MCF 10A (cell line): ENCODE results near the gene ABLIM2. TPM values are rescaled to one million over a fixed set of nuclear protein-coding genes. Genes with fewer than 3 reads are reported as not detected.
A peak's percentile ranks its signal among the peaks of the same experiment; 100 is the strongest.

Source experiments
- BruUV-seq: library from RNA; stranded (reverse); fragments of 400-500 nt; replicated peaks from 2 replicates; lab custom pipeline; 2021; lab: Mats Ljungman, UMichigan
- CTCF ChIA-PET: fragments of 300-600 bp; sonication (Branson Sonifier 250); formaldehyde crosslinking; extraction: SDS; loops from one replicate; lab custom pipeline; 2021; ENCODE audit warnings: antibody characterized with exemption, inconsistent platforms; lab: Yijun Ruan, JAX
- POLR2A ChIA-PET: fragments of 300-600, 350-650 bp; sonication (Branson Sonifier 250); formaldehyde crosslinking; extraction: SDS; loops from one replicate; lab custom pipeline; 2020; ENCODE audit warnings: antibody characterized with exemption, inconsistent platforms; lab: Yijun Ruan, JAX
- DNase-seq: peaks from one replicate; pipeline ENCODE4 v3.0.0-alpha.2; 2018; ENCODE audit not compliant: unreplicated experiment
- H3K27ac Mint-ChIP-seq: one replicate; pipeline ENCODE4 v1.8.0; 2022; ENCODE audit warnings: mild to moderate bottlenecking, low read depth, mixed read lengths; ENCODE audit not compliant: unreplicated experiment
- H3K27me3 Mint-ChIP-seq: one replicate; pipeline ENCODE4 v1.8.0; 2022; ENCODE audit warnings: mixed read lengths; ENCODE audit not compliant: insufficient read depth, unreplicated experiment
- H3K36me3 Mint-ChIP-seq: one replicate; pipeline ENCODE4 v1.8.0; 2022; ENCODE audit warnings: mild to moderate bottlenecking, moderate library complexity, mixed read lengths; ENCODE audit not compliant: insufficient read depth, unreplicated experiment
- H3K4me1 Mint-ChIP-seq: one replicate; pipeline ENCODE4 v1.8.0; 2022; ENCODE audit warnings: mixed read lengths; ENCODE audit not compliant: insufficient read depth, unreplicated experiment
- H3K4me3 Mint-ChIP-seq: one replicate; pipeline ENCODE4 v1.8.0; 2022; ENCODE audit warnings: mild to moderate bottlenecking, moderate library complexity, mixed read lengths; ENCODE audit not compliant: unreplicated experiment
- H3K9me3 Mint-ChIP-seq: one replicate; pipeline ENCODE4 v1.8.0; 2022; ENCODE audit warnings: mixed read lengths; ENCODE audit not compliant: unreplicated experiment
- CTCF ChIP-seq: fragments of 200-600 bp; IDR thresholded peaks from one replicate; pipeline ENCODE4 v1.8.0; 2022; ENCODE audit warnings: antibody characterized with exemption, mild to moderate bottlenecking; ENCODE audit not compliant: unreplicated experiment
- intact Hi-C: fragments of 100-400 bp; cut with micrococcal nuclease; formaldehyde crosslinking; loops from 2 replicates; pipeline ENCODE4 v1.14.1; 2022
- total RNA-seq: library from RNA; stranded (reverse); gene quantifications from 2 replicates; pipeline ENCODE4 v1.2.3, GENCODE V29; 2022

Gene ABLIM2
- total RNA-seq, 1 experiment from 2014 or later, result 5.3 TPM

GRCh38 chr4:8122746-8123145, 35.9 kb downstream of the ABLIM2 start:
- DNase-seq, result no peak
- no peaks in the 10 kb centered on the region for H3K9me3 Mint-ChIP-seq
- TF ChIP-seq CTCF, result no peak
- no peaks in the 10 kb centered on the region for H3K4me1 Mint-ChIP-seq
- ChIA-PET POLR2A (no interaction called here), CTCF (no interaction called here)
- H3K36me3 Mint-ChIP-seq, result peaks cover 18% of the 10 kb centered on the region
- H3K27me3 Mint-ChIP-seq, result peaks cover 13% of the 10 kb centered on the region
- no TSS peak for BruUV-seq
- H3K4me3 Mint-ChIP-seq, result no peak overlapping the region
- intact Hi-C loops, result no loop called here
- peak overlapping the region; percentile 32 for H3K27ac Mint-ChIP-seq

- Mint-ChIP-seq H3K36me3 (peaks cover 18% of the 10 kb centered on the region), H3K4me1 (peaks cover 3% of the 10 kb centered on the region), H3K27ac (no peak overlapping the region), H3K27me3 (peaks cover 17% of the 10 kb centered on the region), H3K4me3 (no peak overlapping the region), H3K9me3 (no peaks in the 10 kb centered on the region)
- no TSS peak for BruUV-seq
- intact Hi-C loops, result no loop called here
- TF ChIP-seq CTCF, result no peak
- POLR2A ChIA-PET, result no interaction called here
- CTCF ChIA-PET, result no interaction called here
- no peak for DNase-seq
Observed at GRCh38 chr4:8121292-8122015, 37.2 kb downstream of the ABLIM2 start.

GRCh38 chr4:8120501-8120900, 38.1 kb downstream of the ABLIM2 start:
- Mint-ChIP-seq H3K27ac (no peak overlapping the region), H3K36me3 (peaks cover 18% of the 10 kb centered on the region), H3K4me3 (no peak overlapping the region), H3K9me3 (no peaks in the 10 kb centered on the region), H3K27me3 (peaks cover 24% of the 10 kb centered on the region), H3K4me1 (peaks cover 5% of the 10 kb centered on the region)
- POLR2A ChIA-PET, result no interaction called here
- DNase-seq, result no peak
- CTCF ChIA-PET, result no interaction called here
- no peak for TF ChIP-seq CTCF
- no TSS peak for BruUV-seq
- intact Hi-C loops, result no loop called here

- POLR2A ChIA-PET, result no interaction called here
- peaks cover 24% of the 10 kb centered on the region for H3K27me3 Mint-ChIP-seq
- DNase-seq, result no peak
Observed at GRCh38 chr4:8119877-8120276, 38.7 kb downstream of the ABLIM2 start.

More at GRCh38 chr4:8119877-8120276, 38.7 kb downstream of the ABLIM2 start:
- Mint-ChIP-seq H3K4me1 (peaks cover 9% of the 10 kb centered on the region), H3K36me3 (peaks cover 13% of the 10 kb centered on the region), H3K4me3 (no peak overlapping the region), H3K9me3 (no peaks in the 10 kb centered on the region), H3K27ac (no peak overlapping the region)
- intact Hi-C loops, result no loop called here
- CTCF ChIA-PET, result no interaction called here
- TF ChIP-seq CTCF, result no peak
- BruUV-seq, result no TSS peak
